ENCODE results near the gene SORCS3. TPM values are rescaled to one million over a fixed set of nuclear protein-coding genes. Genes with fewer than 3 reads are reported as not detected.

Gene SORCS3
- polyA plus RNA-seq, 1 donor (not counting 4 experiments of a cell fraction or from before 2014, with no cell fraction given), result not detected

GRCh38 chr10:104816501-104816900, 175.4 kb downstream of the SORCS3 start:
- no peak overlapping the region for H3K4me3 ChIP-seq (ENCODE audit: control insufficient read depth in 2 of 3, extremely low read depth in 1 of 3, insufficient read depth in 2 of 3, low read depth in 1 of 3, low read length in 3 of 3)
- H3K4me2 ChIP-seq (ENCODE audit: control insufficient read depth, extremely low read depth, insufficient read depth, low read depth, low read length), result no peak overlapping the region
- H2AFZ ChIP-seq (ENCODE audit: control insufficient read depth, low read length), result no peak overlapping the region
- no peaks in the 10 kb centered on the region for H3K9me1 ChIP-seq (ENCODE audit: control insufficient read depth, extremely low read depth, insufficient read depth, low read length)
- H3K27me3 ChIP-seq (ENCODE audit: control insufficient read depth, extremely low read depth, insufficient read depth, low read length), result no peaks in the 10 kb centered on the region
- TF ChIP-seq CTCF (optimal IDR thresholded peaks at IDR 0.05 in 1 of 3, IDR thresholded peaks at IDR 0.05 in 1 of 3, conservative IDR thresholded peaks at IDR 0.05 in 1 of 3; ENCODE audit: extremely low read depth in 1 of 3, insufficient read depth in 2 of 3, low read length in 3 of 3) (no peak), EZH2 (IDR thresholded peaks at IDR 0.05; ENCODE audit: low read length) (no peak)
- no peak overlapping the region for H3K27ac ChIP-seq (ENCODE audit: control insufficient read depth, insufficient read depth, low read length)
- H3K36me3 ChIP-seq (ENCODE audit: control insufficient read depth in 2 of 2, extremely low read depth in 1 of 2, insufficient read depth in 2 of 2, low read length in 2 of 2), result no peaks in the 10 kb centered on the region
- dilution Hi-C loops (cut with MboI; ENCODE audit: extremely low pct_ligation_motif_present, low sequenced_read_pairs), result no loop called here
- no peaks in the 10 kb centered on the region for H3K4me1 ChIP-seq (ENCODE audit: control insufficient read depth, extremely low read depth, insufficient read depth, low read length)
- no peak for DNase-seq (ENCODE audit: low read depth, low spot score)
- H3K79me2 ChIP-seq (ENCODE audit: control insufficient read depth, insufficient read depth, low read length), result no peaks in the 10 kb centered on the region
- FAIRE-seq, result no peak
- H3K9ac ChIP-seq (ENCODE audit: control insufficient read depth, extremely low read depth, insufficient read depth, low read length), result no peak overlapping the region
- H4K20me1 ChIP-seq (ENCODE audit: control insufficient read depth, extremely low read depth, insufficient read depth, low read length), result no peaks in the 10 kb centered on the region
- no peaks in the 10 kb centered on the region for H3K9me3 ChIP-seq (ENCODE audit: control insufficient read depth, low read depth, low read length)

GRCh38 chr10:104819731-104820130, 178.6 kb downstream of the SORCS3 start:
- Histone ChIP-seq H3K79me2 (ENCODE audit: control insufficient read depth, insufficient read depth, low read length) (no peaks in the 10 kb centered on the region), H3K9me3 (ENCODE audit: control insufficient read depth, low read depth, low read length) (no peaks in the 10 kb centered on the region), H3K27me3 (ENCODE audit: control insufficient read depth, extremely low read depth, insufficient read depth, low read length) (no peaks in the 10 kb centered on the region), H4K20me1 (ENCODE audit: control insufficient read depth, extremely low read depth, insufficient read depth, low read length) (no peaks in the 10 kb centered on the region), H3K4me2 (ENCODE audit: control insufficient read depth, extremely low read depth, insufficient read depth, low read depth, low read length) (no peak overlapping the region), H3K9ac (ENCODE audit: control insufficient read depth, extremely low read depth, insufficient read depth, low read length) (no peak overlapping the region), H3K9me1 (ENCODE audit: control insufficient read depth, extremely low read depth, insufficient read depth, low read length) (no peaks in the 10 kb centered on the region), H3K4me3 (ENCODE audit: control insufficient read depth in 2 of 3, extremely low read depth in 1 of 3, insufficient read depth in 2 of 3, low read depth in 1 of 3, low read length in 3 of 3) (no peak overlapping the region), H2AFZ (ENCODE audit: control insufficient read depth, low read length) (no peak overlapping the region), H3K4me1 (ENCODE audit: control insufficient read depth, extremely low read depth, insufficient read depth, low read length) (no peaks in the 10 kb centered on the region), H3K36me3 (ENCODE audit: control insufficient read depth in 2 of 2, extremely low read depth in 1 of 2, insufficient read depth in 2 of 2, low read length in 2 of 2) (no peaks in the 10 kb centered on the region), H3K27ac (ENCODE audit: control insufficient read depth, insufficient read depth, low read length) (no peak overlapping the region)
- FAIRE-seq (no peak), DNase-seq (ENCODE audit: low read depth, low spot score) (no peak)
- TF ChIP-seq EZH2 (IDR thresholded peaks at IDR 0.05; ENCODE audit: low read length), result no peak
- no peak for TF ChIP-seq CTCF (optimal IDR thresholded peaks at IDR 0.05 in 1 of 3, IDR thresholded peaks at IDR 0.05 in 1 of 3, conservative IDR thresholded peaks at IDR 0.05 in 1 of 3; ENCODE audit: extremely low read depth in 1 of 3, insufficient read depth in 2 of 3, low read length in 3 of 3)
- dilution Hi-C loops (cut with MboI; ENCODE audit: extremely low pct_ligation_motif_present, low sequenced_read_pairs), result no loop called here
